DMS 273 (cell line): Measurements from ENCODE around the gene GALNT2.

Experiments
- DNase-seq: peaks from one replicate; lab custom pipeline; 2025; ENCODE audit not compliant: unreplicated experiment; lab: John Stamatoyannopoulos, UW

The GALNT2 gene

DNA sequence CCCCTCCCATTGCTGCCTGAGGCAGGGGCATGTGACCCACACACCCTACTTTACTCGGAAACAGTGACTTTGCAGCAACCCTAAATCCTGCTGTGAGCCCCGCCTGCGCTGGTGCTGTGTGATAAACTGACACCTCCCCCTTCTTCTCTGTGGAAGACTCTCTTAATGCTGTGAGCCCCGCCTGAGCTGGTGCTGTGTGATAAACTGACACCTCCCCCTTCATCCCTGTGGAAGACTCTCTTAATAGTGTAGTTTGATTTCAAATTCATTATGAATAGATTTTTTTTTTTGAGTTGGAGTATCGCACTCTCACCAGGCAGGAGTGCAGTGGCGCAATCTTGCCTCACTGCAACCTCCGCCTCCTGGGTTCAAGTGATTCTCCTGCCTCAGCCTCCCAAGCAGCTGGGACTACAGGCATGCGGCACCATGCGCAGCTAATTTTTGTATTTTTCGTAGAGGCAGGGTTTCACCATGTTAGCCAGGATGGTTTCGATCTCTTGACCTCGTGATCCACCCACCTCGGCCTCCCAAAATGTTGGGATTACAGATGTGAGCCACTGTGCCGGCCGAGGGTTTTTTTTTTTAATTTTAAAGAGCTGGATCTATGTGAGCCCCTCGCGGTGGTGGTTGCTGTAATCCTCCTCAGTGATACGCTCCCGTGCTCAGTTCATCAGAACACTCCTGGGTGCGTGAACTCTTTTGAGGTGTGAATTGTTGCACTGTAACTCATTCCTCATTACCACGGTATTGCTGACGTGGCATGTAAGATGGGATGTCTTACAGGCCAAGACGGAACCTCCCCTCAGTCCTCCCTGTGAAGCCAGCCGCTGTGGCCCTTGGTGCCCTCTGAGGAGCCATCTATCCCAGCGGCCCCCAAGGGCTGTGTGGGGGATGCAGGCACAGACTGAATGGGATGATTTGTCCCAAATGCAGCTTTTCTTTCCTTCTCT is 60.3 kb downstream of the GALNT2 start:
- no peak for DNase-seq

DNA sequence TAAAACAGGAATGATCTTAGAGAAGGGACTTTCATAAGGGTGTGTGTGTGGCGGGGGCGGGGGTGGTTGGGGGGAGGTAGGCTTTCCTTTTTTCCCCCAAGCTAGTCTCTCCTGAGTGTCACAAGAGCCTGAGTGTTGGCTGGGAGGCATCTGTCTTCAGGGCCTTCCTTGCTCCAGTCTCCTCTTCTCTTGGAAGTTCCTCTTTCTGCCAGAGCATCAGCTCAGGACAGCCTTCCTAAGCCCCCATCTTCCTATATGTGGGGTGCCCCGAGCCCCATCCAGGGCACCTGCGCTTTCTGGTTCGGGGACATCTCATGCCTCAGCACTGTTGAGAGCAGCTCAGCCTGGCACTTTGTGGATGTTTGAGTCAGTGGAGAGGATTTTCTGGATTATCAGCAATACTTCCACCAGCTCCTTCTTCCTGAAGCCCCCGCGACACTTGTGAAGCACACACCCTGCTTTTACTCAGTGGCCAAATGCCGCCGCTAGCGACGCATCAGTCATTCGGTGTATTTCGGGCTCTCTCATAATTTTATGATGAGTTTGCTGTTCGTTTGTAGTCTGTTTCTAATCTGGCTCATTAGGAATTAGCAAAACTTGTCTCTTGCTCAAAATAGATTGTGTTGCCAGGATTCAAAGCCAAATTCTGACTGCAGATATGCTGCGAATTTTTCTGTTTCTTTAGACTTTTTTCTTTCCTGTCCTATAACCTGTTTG is 61.7 kb downstream of the GALNT2 start:
- DNase-seq, result no peak

DNA sequence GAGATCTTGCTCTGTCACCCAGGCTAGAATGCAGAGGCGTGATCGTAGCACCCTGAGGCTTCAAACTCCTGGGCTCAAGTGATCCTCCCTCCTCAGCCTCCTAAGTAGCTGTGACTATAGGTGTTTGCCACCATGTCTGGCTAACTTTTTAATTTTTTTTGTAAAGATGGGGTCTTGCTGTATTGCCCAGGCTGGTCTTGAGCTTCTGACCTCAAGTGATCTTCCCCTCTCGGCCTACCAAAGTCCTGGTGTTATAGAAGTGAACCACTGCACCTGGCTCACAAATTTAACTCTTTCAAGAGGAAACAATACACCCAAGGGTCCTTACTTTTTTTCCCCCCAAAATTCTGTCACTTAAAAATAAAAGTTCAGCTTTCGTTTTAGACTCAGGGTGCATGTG is 62.3 kb downstream of the GALNT2 start:
- DNase-seq, result no peak

DNA sequence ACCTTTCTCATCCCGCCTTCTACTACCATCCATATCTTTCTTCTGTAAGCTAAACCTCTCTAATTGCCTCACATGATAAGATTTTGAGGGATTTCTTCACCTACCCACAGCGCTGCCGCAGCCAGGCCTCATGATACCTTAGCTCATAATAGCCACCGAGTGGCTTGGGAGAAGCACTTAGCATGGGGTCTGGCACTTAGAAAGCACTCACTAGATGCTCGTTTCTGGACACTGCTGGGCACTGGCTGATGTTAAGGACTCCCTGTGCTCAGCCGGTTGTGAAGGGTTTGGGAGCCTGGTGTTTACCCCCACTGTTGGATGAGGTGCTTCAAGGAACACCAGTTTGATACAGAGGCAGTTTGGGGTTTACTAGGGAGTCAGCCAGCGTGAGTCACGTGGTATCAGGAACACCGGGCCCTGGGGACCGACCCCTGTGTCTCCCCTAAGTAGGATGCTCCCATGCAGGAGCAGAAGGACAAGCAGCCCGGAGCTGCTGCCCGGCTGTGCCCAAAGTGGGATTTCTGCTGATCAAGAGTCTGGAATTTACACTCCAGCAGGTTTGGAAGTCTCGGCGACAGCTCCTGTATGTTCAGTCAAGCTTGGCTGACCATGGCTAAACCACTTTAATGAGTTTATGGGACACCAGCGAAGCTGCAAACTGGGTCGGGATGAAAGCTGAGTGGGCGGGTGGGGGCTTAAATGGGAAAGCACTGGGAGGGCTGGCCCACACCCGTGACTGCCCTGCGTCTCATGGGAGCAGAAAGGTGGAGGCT is 63.3 kb downstream of the GALNT2 start:
- DNase-seq, result peak; percentile 14

DNA sequence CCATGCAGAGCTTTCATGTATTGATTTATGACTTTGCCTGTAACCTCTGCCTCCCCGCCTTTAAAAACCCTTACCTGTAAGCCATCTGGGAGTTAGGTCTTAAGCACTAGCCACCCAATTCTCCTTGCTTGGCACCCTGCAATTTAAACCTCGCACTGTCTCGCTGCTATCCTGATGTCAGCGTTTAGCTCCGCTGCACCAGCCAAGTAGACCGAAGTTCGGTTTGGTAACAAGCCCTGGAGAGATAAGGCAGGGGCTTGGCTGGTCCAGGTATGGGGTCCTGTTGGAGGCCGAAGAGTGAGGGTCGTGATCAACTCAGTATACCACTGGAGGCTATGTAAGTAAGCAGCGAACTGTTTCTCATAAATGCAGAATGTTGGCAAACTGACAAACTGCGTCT is 64.4 kb downstream of the GALNT2 start:
- no peak for DNase-seq

DNA sequence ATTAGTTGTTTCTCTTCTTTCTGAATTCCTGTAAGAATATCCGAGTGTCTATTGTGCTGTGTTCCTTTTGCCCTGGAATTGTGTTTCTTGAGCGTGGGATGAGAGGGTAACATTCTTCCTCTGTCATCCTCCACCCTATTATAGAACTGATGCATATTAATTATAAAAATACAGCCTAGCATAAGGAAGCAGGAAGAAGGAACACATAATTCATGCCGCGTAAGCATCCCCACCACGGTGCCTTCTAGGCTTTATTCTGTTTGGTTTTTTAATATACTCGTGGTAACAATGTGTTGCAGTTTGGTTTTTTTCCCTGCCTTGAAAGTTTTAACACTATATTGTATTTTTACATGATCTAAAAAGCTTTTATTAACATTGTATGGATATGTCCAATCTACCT is 65.7 kb downstream of the GALNT2 start:
- DNase-seq, result no peak

DNA sequence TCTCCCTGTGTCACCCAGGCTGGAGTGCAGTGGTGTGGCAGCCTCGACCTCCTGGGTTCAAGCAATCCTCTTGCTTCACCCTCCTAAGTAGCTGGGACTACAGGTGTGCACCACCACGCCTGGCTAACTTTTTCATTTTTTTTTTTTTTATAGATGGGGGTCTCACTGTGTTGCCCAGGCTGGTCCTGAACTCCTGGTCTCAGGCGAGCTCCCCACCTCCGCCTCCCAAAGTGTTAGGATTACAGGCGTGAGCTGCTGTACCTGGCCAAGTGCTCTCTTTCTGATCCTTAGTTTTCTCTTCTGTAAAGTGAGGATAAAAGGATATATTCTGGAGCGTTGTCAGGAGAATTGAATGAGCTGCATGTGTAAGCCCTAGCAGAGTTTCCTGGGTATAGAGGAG is 68.7 kb downstream of the GALNT2 start:
- no peak for DNase-seq

DNA sequence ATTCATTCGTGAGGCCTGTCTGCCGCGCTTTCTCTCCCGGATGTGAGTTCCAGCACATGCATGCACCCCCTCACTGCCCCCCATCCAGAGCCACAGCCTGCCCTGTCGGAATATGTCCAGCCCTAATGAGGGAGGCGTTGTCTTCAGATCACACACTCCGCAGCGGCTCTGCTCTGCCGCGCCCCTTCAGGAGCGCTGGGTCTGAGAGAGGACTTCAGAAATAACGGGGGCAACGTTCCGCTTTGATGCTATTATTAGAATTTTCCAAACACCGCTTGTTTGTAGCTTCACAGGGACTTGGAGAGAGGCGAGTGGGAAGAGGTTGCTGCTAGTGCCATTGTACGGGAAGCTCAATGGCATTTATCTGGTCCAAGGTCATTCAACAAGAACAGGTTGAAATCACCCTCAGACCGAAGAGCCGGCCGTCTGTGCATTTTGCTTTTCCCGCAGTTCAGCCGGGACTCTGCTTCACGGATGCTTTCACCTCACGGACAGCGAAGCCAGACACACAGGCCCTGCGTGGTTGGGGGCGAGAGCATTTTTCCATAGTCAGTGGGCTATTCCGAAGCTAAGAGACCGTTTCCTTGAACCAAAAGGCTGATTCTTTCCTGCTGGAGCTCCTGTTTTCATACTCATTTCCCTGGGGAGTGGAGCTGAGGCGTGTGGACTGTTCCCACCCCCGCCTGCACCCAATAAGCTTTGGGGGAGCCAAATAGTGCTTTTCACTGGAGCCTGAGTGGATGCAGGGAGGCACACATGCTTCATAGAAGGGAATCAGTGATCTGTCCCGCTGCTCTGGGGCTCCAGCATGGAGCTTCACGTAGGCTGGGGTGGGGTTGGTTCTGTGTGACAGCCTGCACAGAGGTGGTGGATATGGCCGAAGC is 69.7 kb downstream of the GALNT2 start:
- DNase-seq, result no peak

DNA sequence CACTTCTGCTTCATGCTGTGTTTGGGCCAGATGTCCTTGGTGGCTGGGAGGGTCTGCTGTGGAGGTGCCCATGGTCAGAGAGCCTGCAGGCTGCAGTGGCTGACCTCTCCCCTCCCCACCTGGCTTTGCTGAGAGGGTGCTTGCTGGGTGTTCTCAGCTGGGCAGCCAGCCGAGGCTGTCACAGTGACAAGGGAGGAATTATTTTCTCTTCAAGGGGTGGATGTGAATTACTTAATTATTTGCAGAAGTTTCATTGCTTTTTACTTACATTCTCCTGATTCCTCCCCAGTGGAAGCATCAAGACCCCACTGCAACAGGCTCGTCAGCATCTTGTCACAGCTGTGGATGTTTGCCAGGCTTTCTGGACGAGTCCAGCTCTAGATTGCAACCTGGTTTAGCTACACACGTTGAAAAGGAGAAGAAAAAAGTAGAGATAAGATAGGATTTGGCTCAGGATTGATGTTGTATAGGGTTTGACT is 70.3 kb downstream of the GALNT2 start:
- DNase-seq, result no peak

DNA sequence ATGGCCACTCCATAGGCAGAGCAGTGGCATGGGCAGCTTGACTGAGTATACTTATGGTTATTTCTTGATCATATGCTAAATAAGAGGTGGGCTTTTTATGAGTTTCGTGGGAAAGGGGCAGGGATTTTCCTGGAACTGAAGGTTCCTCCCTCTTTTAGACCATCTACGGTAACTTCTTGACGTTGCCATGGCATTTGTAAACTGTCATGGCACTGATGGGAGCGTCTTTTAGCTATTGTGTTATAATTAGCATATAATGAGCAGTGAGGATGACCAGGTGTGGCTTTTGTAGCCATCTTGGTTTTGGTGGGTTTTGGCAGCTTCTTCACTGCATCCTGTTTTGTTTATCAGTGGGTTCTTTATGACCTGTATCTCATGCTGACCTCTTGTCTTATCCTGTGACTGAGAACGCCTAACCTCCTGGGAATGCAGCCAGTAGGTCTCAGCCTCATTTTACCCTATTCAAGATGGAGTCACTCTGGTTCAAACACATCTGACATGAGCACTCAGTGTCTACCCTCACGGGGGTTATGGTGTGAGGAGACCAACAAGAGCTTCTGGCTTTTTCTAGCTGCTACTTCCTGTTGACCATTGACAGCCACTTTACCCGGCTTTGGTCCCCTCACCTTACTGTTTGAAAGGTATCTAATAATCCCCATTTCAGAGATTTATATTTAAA is 71.7 kb downstream of the GALNT2 start:
- DNase-seq, result no peak

DNA sequence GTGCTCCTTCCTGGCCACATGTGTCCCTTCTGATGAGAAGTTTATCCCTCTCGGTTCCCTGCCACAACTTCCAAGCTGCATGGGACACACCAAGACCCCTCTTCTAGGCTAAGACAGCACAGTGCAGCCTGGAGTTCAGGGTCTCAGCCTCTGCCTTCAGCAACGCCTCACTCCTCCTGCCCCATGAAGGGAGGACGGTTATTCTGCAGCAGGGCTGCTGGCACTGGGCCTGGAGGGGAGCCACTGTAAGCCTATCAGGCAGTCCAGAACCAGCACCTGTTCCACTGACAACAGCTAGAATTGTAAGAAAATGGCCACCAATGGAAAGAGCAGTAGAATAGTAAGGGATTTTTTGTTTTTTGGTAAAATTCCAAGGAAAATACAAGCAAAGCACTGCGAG is 72.3 kb downstream of the GALNT2 start:
- DNase-seq, result no peak

DNA sequence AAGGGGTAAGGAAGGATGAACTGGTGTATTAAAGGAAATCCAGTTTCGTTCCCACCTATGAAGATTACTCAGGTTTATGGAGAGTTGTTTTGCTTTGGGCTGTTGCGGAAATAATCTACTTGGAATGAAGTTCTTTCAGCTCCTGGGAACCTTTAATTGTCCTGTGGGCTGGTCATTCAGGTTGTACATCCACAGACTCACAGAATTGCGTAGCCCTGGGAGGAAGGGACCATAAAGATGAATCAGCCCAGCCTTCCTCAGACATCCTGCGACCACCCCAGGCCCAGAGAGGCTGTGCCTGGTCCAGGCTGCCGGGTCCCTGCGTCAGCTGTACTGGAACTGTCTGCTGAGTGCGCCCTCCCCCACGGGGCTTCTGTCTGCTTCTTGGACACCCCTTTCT is 72.7 kb downstream of the GALNT2 start:
- no peak for DNase-seq

DNA sequence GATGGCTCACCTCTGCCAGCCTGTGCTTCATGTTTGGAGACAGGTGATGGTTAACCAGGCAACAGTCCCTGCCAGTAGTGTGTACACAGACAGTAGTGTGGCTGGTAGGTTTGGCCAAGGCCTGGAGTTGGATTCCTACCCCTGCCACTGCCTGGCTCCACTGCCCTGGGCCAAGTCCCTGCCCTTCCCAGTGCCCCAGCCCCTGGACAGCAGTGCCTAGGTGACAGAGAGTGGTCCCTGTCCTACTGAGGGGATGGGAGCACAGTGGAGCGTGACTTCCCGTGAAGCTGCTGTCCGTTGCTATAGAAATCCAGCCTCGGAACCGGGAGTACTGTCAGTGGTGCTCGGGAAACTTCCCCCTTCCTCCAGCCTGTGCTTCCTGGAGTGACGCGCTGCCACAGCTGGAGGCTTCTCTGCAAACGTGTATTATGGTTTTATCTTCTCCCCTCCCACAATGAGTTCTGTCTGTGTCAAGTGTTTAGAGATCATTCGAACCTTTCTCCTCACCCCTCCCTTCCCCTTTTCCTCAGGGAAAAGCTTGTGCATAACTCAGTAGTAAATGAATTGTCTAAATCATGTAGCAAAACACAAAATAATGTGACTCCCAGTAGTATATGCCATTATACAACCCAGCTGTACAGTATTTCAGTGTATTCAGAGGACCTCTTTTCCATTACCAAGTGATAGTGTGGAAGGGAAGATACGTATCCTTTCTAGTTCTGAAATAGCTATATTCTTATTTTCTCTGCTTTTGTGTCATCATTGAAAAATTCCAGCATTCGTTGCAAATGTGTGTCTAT is 73.4 kb downstream of the GALNT2 start:
- no peak for DNase-seq

DNA sequence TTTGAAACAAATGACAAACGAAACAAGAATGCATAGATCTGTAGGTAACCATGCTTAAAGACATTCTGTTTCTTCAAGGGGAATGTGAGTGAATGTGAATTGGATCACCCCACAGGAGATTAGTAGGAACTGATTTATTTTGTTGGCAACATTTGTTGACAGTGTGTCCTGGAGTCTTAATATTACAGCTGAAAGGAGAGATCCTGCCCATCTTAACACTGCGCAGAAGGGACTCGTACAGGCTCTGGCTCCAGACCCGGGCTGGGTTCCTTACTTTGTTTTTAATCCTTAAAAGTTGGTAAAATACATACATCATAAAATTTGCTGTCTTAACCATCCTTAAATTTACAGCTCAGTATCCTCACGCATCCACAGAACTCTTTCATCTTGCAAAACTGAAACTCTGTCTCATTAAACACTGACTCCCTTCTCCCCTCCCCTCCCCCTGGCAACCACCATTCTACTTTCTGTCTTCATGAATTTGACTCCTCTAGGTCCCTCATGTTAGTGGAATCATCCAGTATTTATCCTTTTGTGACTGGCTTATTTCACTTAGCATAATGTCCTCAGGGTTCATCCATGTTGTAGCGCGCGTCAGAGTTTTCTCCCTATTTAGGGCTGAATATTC is 74.1 kb downstream of the GALNT2 start:
- DNase-seq, result no peak

DNA sequence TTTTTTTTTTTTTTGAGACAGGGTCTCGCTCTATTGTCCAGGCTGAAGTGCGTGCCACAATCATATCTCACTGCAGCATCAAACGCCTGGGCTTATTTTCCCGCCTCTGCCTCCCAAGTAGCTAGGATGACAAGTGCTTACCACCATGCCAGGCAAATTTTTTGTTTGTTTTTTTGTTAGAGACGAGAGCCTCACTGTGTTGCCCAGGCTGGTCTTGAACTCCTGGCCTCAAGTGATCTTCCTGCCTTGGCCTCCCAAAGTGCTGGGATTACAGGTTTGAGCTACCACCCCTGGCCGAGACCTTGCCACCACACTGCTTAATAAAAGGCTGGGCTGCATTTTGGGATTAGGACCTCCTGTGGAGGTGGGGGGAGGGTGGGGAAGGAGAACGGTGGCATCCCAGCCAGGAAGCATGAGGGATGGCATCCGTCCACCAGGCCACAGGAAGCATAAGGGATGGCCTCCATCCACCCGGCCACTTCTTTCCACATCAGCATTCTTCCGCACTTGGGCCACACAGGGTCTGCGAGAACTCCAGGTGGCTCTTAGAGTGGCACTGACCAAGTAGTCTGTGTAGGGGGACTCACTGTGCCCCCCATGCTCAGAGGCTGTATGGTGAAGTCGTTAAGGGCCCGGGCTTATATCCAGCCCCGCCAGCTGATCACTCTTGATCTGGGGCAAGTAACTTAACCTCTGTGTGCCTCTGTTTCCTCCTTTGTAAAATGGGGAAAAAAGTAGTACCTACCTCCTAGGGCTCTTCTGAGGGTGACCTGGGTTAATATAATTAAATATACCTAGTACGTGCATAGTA is 75.0 kb downstream of the GALNT2 start:
- peak; percentile 42 for DNase-seq

DNA sequence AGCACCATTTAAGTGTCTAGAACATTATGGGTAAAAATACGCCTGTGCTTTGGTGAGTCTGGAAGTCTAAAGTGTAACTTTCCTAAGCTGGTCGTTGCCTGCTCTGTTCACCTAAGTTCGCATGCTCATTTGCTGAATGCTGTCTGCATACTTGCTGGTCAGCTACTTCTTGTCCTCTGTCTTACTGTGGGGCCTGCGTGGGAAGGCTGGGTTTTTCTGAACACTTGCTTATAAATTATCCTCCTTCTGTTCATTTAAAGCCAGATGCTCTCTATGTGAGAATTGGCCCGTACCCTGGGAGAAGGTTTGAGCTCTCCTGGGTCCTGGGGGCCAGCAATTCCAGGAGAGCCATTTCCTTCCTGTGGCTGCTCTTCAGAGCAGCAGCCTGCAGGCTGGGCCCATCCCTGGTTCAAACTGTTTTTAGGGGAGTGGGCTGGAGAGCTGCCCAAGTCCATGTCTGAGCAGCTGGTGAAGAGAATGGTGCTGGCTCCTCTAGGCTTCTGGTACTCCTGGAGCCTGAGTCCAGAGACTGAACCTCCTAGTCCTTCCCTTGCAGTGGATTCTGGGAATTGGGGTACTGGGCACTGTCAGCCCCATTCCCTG is 75.7 kb downstream of the GALNT2 start:
- DNase-seq, result peak; percentile 78

DNA sequence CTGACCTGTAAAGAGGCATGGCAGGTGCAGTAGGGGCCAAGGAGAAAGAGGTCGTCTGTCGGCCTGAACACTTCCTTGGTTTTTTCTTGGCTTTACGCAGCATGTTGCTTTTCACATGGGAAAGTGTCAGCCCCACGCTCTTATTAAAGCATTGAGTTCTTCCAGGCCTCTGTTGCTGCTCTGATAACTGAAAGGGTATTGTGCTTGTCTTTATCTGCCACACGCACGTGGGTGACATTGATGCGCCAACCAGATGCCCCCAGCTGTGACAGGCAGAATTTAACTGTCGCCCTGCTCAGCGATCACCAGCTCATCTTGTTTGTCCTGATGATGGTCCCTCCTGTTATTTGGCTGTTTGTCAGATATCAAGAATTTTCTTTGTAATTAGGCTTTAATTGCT is 76.5 kb downstream of the GALNT2 start:
- DNase-seq, result no peak
